Stimulated activated effector memory CD8-positive, alpha-beta T cell treated with anti-CD3 and anti-CD28 coated beads, Interleukin-12 subunit alpha, Interleukin-12 subunit beta, amount 100 ng/mL, for 72 hours (primary cell): ENCODE results near the gene FOSL2.

Source experiments
- ATAC-seq: fragments of 150-1000 bp; cut with Tn5 transposase; 2 replicates; pipeline ENCODE4 v1.10.0; 2021
- DNase-seq, 2 donors: peaks; one replicate each; pipeline ENCODE4 v3.0.0; 2021 to 2022; ENCODE audit warnings: low spot score in 2 of 2
- H3K27ac Mint-ChIP-seq: one replicate; pipeline ENCODE4 v1.8.0; 2022; ENCODE audit warnings: mild to moderate bottlenecking, mixed read lengths
- H3K36me3 Mint-ChIP-seq: one replicate; pipeline ENCODE4 v1.8.0; 2022; ENCODE audit warnings: mild to moderate bottlenecking, mixed read lengths
- H3K4me1 Mint-ChIP-seq: one replicate; pipeline ENCODE4 v1.8.0; 2022; ENCODE audit warnings: mixed read lengths
- H3K4me3 Mint-ChIP-seq: one replicate; pipeline ENCODE4 v1.8.0; 2022; ENCODE audit warnings: mild to moderate bottlenecking, mixed read lengths
- H3K9me3 Mint-ChIP-seq: one replicate; pipeline ENCODE4 v1.8.0; 2022; ENCODE audit warnings: mixed read lengths

The FOSL2 gene

GRCh38 chr2:28377984-28378678 lies 14.5 kb upstream of the FOSL2 start:
- Mint-ChIP-seq H3K4me1 (peaks cover 46% of the 10 kb centered on the region), H3K27ac (peak overlapping the region; percentile 90), H3K36me3 (no peaks in the 10 kb centered on the region), H3K9me3 (no peaks in the 10 kb centered on the region), H3K4me3 (peak overlapping the region; percentile 49)
- no peak for DNase-seq
- peak; percentile 12 for ATAC-seq

GRCh38 chr2:28378679-28379584 lies 13.7 kb upstream of the FOSL2 start:
- Mint-ChIP-seq H3K27ac (peak overlapping the region; percentile 90), H3K4me1 (peaks cover 50% of the 10 kb centered on the region), H3K4me3 (peak overlapping the region; percentile 49), H3K36me3 (no peaks in the 10 kb centered on the region), H3K9me3 (no peaks in the 10 kb centered on the region)
- DNase-seq (no peak), ATAC-seq (peak; percentile 62)

- Mint-ChIP-seq H3K36me3 (no peaks in the 10 kb centered on the region), H3K4me1 (peaks cover 45% of the 10 kb centered on the region), H3K27ac (no peak overlapping the region), H3K9me3 (no peaks in the 10 kb centered on the region), H3K4me3 (no peak overlapping the region)
- DNase-seq (no peak), ATAC-seq (no peak)
These were observed 12.4 kb upstream of the FOSL2 start for GRCh38 chr2:28380219-28380618.

- no peak for ATAC-seq
- H3K4me1 Mint-ChIP-seq, result peaks cover 43% of the 10 kb centered on the region
- no peak overlapping the region for H3K4me3 Mint-ChIP-seq
- no peak for DNase-seq
- no peaks in the 10 kb centered on the region for H3K9me3 Mint-ChIP-seq
- H3K36me3 Mint-ChIP-seq, result no peaks in the 10 kb centered on the region
- peak overlapping the region; percentile 85 for H3K27ac Mint-ChIP-seq
These were observed 11.2 kb upstream of the FOSL2 start for GRCh38 chr2:28381225-28382180.

GRCh38 chr2:28382755-28383154 lies 9.9 kb upstream of the FOSL2 start:
- H3K27ac Mint-ChIP-seq, result peak overlapping the region; percentile 80
- no peaks in the 10 kb centered on the region for H3K36me3 Mint-ChIP-seq
- H3K4me1 Mint-ChIP-seq, result peaks cover 45% of the 10 kb centered on the region
- no peak overlapping the region for H3K4me3 Mint-ChIP-seq
- no peak for DNase-seq
- ATAC-seq, result no peak
- H3K9me3 Mint-ChIP-seq, result no peaks in the 10 kb centered on the region

- Mint-ChIP-seq H3K4me1 (peaks cover 48% of the 10 kb centered on the region), H3K9me3 (no peaks in the 10 kb centered on the region), H3K36me3 (no peaks in the 10 kb centered on the region), H3K27ac (peak overlapping the region; percentile 60), H3K4me3 (no peak overlapping the region)
- ATAC-seq (no peak), DNase-seq (no peak)
These were observed 5.3 kb upstream of the FOSL2 start for GRCh38 chr2:28387082-28387960.

- no peak for DNase-seq
- H3K4me1 Mint-ChIP-seq, result peaks cover 34% of the 10 kb centered on the region
- no peak overlapping the region for H3K4me3 Mint-ChIP-seq
These were observed 3.0 kb upstream of the FOSL2 start for GRCh38 chr2:28389399-28390240.

GRCh38 chr2:28390241-28390745 lies 2.4 kb upstream of the FOSL2 start:
- H3K4me3 Mint-ChIP-seq, result no peak overlapping the region

More at GRCh38 chr2:28389399-28390240, 3.0 kb upstream of the FOSL2 start:
- Mint-ChIP-seq H3K9me3 (no peaks in the 10 kb centered on the region), H3K27ac (no peak overlapping the region), H3K36me3 (no peaks in the 10 kb centered on the region)
- ATAC-seq, result no peak

GRCh38 chr2:28390746-28391563 lies 1.7 kb upstream of the FOSL2 start:
- Mint-ChIP-seq H3K36me3 (no peaks in the 10 kb centered on the region), H3K9me3 (no peaks in the 10 kb centered on the region), H3K4me3 (no peak overlapping the region), H3K27ac (no peak overlapping the region), H3K4me1 (peaks cover 34% of the 10 kb centered on the region)
- ATAC-seq, result peak; percentile 14
- DNase-seq, result no peak

More at GRCh38 chr2:28390241-28390745, 2.4 kb upstream of the FOSL2 start:
- H3K36me3 Mint-ChIP-seq, result no peaks in the 10 kb centered on the region
- ATAC-seq, result peak; percentile 64
- H3K9me3 Mint-ChIP-seq, result no peaks in the 10 kb centered on the region
- peaks cover 34% of the 10 kb centered on the region for H3K4me1 Mint-ChIP-seq
- no peak overlapping the region for H3K27ac Mint-ChIP-seq
- DNase-seq, result peak; percentile 74 to 96

- Mint-ChIP-seq H3K4me3 (no peak overlapping the region), H3K36me3 (no peaks in the 10 kb centered on the region), H3K9me3 (no peaks in the 10 kb centered on the region), H3K27ac (no peak overlapping the region), H3K4me1 (peaks cover 34% of the 10 kb centered on the region)
- peak; percentile 61 for ATAC-seq
- DNase-seq, result peak; percentile 38 to 85
These were observed 928 bp upstream of the FOSL2 start for GRCh38 chr2:28391564-28392296.

GRCh38 chr2:28393114-28393836 lies 617 bp downstream of the FOSL2 start:
- Mint-ChIP-seq H3K27ac (no peak overlapping the region), H3K36me3 (no peaks in the 10 kb centered on the region), H3K4me3 (no peak overlapping the region), H3K4me1 (peaks cover 35% of the 10 kb centered on the region), H3K9me3 (no peaks in the 10 kb centered on the region)
- DNase-seq, result peak; percentile 49 to 82
- peak; percentile 2 for ATAC-seq
